ENCODE results near the gene CD164L2. TPM values are rescaled to one million over a fixed set of nuclear protein-coding genes. Genes with fewer than 3 reads are reported as not detected.

The CD164L2 gene
- total RNA-seq, 2 experiments from 2014 or later: not detected

GRCh38 chr1:27372808-27373690 is 10.1 kb downstream of the CD164L2 start:
- CTCF ChIA-PET: interaction anchor here (0.6 to 1.2 kb wide), 5 partner anchors 11 to 621 kb away, joined by 3 read pairs; no protein-coding TSS in a partner anchor
- POLR2A ChIA-PET: interaction anchor here (0.6 to 0.7 kb wide), 2 partner anchors 285 to 308 kb away, joined by 5 to 11 read pairs; no protein-coding TSS in a partner anchor

GRCh38 chr1:27372022-27372807 is 10.9 kb downstream of the CD164L2 start:
- POLR2A ChIA-PET: interaction anchor here (0.6 to 0.7 kb wide), 2 partner anchors 286 to 307 kb away, joined by 5 to 11 read pairs; no protein-coding TSS in a partner anchor
- CTCF ChIA-PET: interaction anchor here (0.6 to 2.0 kb wide), 6 partner anchors 10 to 622 kb away, joined by 3 to 6 read pairs (median 3); no protein-coding TSS in a partner anchor

- POLR2A ChIA-PET: no interaction called here
- CTCF ChIA-PET: interaction anchor here (1.1 to 2.1 kb wide), 3 partner anchors 10 to 46 kb away, joined by 3 to 10 read pairs (median 5); no protein-coding TSS in a partner anchor
Measured at GRCh38 chr1:27368869-27369582, 14.1 kb downstream of the CD164L2 start.

DNA sequence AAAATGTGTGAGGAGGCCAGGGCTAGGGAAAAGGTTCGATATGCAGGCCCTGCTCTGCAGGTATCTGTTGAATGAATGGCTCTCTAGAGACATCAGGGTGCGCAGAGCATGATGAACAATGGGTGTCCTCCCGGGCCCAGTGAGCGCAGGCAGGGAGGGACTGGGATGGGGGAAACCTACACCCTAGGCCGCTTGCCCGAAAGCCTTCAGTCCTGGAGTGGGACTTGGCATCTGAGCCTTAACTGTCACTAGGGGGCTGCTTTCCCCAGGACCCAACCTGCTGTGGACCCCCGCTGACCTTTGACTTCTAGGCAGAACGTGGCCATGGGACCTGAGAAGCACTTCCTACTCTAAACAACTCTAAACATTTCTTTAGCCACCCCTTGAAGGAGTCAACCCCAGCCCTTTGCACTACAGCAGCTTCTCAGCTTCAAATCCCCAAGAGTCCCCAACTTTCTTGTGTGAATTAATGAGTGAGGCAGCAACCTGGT is 15.9 kb downstream of the CD164L2 start:
- ChIA-PET POLR2A (no interaction called here), CTCF (interaction anchor here (0.9 to 2.9 kb wide), 10 partner anchors 11 to 320 kb away, joined by 3 to 30 read pairs (median 4); partner anchors contain the start of gene SYTL1)

DNA sequence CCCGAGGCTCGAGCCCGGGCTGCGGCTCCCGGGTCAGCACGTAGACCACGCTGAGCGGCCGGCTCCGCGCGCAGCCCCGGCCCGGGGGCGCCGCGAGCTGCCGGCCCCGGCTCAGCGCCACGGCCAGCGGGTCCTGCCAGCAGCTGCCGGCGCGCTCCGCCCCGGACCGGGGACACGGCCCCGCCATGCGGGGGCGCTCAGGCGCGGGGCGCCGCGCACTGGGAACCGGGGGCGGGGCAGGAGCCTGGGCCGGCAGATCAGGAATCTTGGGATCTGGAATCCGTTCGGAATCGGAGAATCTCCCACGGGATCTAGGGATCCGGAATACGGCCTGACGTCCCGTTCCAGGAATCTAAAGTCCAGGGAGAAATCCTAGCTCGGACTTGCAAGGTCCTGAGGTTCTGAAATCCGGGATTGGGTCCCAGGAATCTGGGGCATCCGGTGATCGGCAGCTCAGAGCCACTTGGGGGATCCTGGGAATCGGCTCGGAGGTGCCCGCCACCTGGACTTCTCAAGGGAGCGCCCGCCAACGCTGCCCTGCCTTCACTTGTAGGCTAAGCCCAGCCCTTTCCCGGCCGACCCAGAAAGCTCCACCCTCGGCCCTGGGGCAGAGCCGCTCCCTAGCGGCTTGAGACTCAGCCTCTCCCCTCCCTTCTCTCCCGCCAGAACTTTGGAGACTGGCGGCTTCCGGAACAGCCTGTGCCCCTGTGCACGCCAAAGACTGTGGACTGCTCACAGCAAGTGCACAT is 16.5 kb downstream of the CD164L2 start, which contains the start of gene MAP3K6:
Gene MAP3K6 (minus strand): TSS at position 551 of the 749 bp plus-strand sequence. CDS start 364 bp downstream, at position 187.
- ChIA-PET CTCF (interaction anchor here (0.9 to 2.9 kb wide), 15 partner anchors 10 to 320 kb away, joined by 3 to 30 read pairs (median 4); partner anchors contain the start of genes GPR3 and SYTL1), POLR2A (interaction anchor here (1.0 to 1.8 kb wide), 3 partner anchors 10 to 46 kb away, joined by 4 to 10 read pairs (median 4); no protein-coding TSS in a partner anchor)

GRCh38 chr1:27366113-27366410 is 17.1 kb downstream of the CD164L2 start:
- POLR2A ChIA-PET: interaction anchor here (0.6 to 1.8 kb wide), 5 partner anchors 9 to 155 kb away, joined by 3 to 10 read pairs (median 4); no protein-coding TSS in a partner anchor
- CTCF ChIA-PET: interaction anchor here (0.7 to 2.9 kb wide), 15 partner anchors 9 to 319 kb away, joined by 3 to 30 read pairs (median 4); partner anchors contain the start of genes GPR3 and SYTL1

GRCh38 chr1:27365372-27366112 is 17.6 kb downstream of the CD164L2 start:
- POLR2A ChIA-PET: interaction anchor here (0.5 to 1.8 kb wide), 9 partner anchors 9 to 156 kb away, joined by 3 to 10 read pairs (median 4); no protein-coding TSS in a partner anchor
- CTCF ChIA-PET: interaction anchor here (0.7 to 2.9 kb wide), 15 partner anchors 9 to 211 kb away, joined by 3 to 30 read pairs (median 4); partner anchors contain the start of genes GPR3, SLC9A1 and SYTL1

DNA sequence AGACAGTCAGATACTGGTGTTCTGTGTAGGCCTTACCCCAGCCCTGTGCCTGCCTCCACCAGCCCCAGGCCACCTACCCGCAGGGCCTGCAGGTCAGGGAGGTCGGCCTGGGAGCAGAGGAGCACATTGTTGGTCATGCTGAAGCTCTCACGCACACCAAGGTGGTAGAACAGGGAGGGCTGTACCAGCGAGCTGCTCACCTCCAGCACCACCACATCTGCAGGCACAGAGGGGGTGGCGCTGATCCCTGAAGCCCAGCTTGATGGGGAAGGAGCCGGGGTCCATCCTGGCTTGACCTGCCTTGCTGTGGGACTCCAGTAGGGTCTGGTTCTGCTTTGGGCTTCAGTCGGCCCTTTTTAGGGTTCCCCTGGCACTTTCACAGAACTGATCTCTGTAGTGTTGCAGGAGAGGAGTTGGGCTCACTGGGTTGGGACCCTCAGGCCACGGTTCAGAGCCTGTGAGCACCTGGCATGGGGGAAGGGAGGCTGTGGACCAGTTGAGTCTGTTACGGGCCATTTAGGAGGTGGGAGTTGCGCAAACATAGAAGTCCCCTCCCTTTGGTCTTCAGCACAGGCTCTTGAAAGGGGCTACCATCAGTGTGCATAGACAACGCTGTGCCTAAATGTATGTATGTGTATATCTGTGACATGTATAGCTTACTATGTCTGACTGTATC is 18.3 kb downstream of the CD164L2 start:
- ChIA-PET CTCF (interaction anchor here (0.7 to 2.9 kb wide), 11 partner anchors 8 to 210 kb away, joined by 3 to 30 read pairs (median 4); partner anchors contain the start of genes SLC9A1 and SYTL1), POLR2A (interaction anchor here (0.5 to 1.8 kb wide), 7 partner anchors 8 to 126 kb away, joined by 3 to 10 read pairs (median 4); no protein-coding TSS in a partner anchor)

DNA sequence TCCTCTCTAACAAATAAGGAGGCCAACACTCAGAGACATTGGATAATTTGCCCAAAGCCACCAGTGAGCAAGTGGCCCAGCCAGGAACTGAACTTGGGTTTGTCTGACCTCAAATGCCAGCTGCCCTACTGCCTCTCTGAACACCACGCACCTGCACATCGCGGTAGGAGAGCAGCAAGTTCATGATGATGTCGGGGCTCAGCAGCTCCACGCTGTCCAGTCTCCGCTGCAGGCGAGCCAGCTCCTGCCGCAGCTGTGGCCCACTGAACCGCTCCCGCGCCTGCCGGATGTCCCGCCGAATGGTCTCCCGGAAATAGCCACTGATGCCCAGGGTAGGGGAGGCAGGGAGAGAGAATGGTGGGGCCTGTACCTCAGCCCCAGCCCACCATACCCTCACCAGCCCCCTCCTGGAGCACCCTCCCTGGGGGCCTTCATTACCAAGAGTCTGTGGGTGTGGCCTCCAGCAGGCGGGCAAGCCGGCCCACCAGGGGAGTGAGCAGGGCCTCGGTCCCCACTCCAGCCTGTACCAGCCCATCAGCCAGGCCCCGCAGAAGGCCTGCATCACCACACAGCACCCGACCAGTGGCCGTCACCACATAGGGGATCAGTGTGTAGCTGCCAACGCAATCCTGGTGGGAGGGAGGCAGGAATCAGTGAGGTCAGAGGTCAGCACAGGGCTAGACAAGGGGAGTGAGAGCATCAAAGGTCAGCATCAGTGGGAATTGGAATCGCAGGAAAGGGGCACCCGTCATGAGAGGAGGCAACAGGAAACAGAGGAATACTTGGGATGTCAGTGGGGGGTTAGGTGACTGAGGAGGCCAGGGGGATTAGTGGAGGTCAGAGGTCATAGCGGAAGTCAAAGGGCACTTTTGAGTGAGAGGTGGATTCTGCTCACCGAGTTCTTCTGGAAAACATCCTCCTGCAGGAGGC is 19.1 kb downstream of the CD164L2 start:
- ChIA-PET CTCF (interaction anchor here (2.9 kb wide), 1 partner anchor 31 kb away, joined by 9 read pairs; no protein-coding TSS in a partner anchor), POLR2A (no interaction called here)

- ChIA-PET POLR2A (no interaction called here), CTCF (interaction anchor here (0.9 to 1.5 kb wide), 4 partner anchors 11 to 33 kb away, joined by 3 to 5 read pairs (median 3); no protein-coding TSS in a partner anchor)
Measured at GRCh38 chr1:27361553-27361952, 21.6 kb downstream of the CD164L2 start.

- POLR2A ChIA-PET: no interaction called here
- CTCF ChIA-PET: interaction anchor here (0.8 to 1.5 kb wide), 4 partner anchors 11 to 28 kb away, joined by 3 to 5 read pairs (median 3); no protein-coding TSS in a partner anchor
Measured at GRCh38 chr1:27361044-27361402, 22.1 kb downstream of the CD164L2 start.

DNA sequence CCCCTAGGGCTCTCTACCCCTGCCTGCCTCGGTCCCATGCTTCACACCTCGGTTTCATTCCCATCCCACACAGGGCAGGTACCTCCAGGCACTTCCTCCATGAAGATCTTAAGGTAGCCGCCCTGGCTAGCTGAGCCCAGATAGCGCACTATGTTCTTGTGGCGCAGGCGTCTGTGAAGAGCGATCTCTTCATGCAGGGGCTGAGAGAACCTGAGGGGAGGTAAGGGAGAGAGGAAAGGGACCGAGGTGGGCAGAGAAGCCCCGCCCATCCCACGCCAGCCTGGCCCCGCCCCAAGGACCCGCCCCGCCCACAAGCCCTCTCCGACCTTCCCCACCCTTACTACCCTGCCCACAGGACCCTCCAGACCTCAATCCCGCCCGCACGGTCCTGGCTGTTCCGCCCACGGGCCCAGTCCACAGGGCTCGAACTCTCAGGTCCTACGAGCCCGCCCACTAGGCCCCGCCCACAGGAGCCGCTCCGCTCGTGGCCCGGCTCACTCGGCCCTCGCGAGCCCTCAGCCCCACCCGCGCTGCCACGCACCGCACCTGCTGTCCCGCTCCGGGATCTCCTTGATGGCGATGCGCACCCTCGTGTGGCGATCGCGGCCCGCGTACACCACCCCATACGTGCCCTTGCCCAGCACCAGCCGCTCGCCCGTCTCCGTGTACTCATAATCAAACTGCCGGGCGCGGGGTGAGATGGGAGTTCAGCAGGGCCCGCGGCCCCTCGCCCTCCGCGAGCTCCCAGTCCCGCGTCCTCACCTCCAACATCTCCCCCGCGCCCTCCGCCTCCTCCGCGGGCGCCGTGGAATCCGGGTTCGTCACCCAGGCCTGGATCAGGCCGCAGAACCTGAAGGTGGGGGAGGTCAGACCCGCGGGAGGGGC is 22.7 kb downstream of the CD164L2 start:
- ChIA-PET CTCF (interaction anchor here (0.8 to 5.4 kb wide), 3 partner anchors 28 to 35 kb away, joined by 3 to 32 read pairs (median 3); no protein-coding TSS in a partner anchor), POLR2A (no interaction called here)

GRCh38 chr1:27359822-27360158 is 23.3 kb downstream of the CD164L2 start:
- ChIA-PET POLR2A (no interaction called here), CTCF (interaction anchor here (1.0 to 5.4 kb wide), 2 partner anchors 29 to 36 kb away, joined by 3 to 32 read pairs; no protein-coding TSS in a partner anchor)

DNA sequence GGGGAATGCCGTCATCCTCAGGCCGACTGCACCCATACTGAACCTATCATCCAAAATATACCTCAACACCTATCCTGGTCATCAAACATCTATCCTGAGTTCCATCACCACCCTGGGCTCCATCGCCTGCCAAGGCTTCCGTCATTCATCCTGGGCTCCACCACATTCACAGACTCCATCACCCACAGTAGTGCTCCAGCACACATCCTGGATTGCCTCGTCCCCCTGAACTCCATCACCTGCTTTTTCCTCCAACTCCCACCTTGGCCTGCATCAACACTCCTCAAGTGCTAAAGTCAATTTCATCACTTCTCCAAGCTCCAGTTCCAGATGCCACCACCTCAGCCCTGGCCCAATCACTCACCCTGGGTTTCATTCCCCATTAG is 24.2 kb downstream of the CD164L2 start:
- POLR2A ChIA-PET: no interaction called here
- CTCF ChIA-PET: interaction anchor here (0.7 to 5.4 kb wide), 8 partner anchors 13 to 63 kb away, joined by 3 to 32 read pairs (median 8); partner anchors contain the start of genes GPR3 and SYTL1
